ENCODE measurements around the gene SLC2A14. TPM values are rescaled to one million over a fixed set of nuclear protein-coding genes. Genes with fewer than 3 reads are reported as not detected.
"Not testable (repeated sequence)": the region's sequence is repeated elsewhere in the genome, so short reads cannot be mapped to it uniquely, and the experiment has no call there.

Gene SLC2A14
- total RNA-seq, 4 donors from 2014 or later: 0.13 to 1.4 TPM; not detected in 2

- intact Hi-C loops (cut with DNase I; ENCODE audit: low total_unique reads): no loop called here
- H3K4me3 ChIP-seq (ENCODE audit: low read depth, poor library complexity, severe bottlenecking): no peak overlapping the region
- TF ChIP-seq CTCF (IDR thresholded peaks at IDR 0.05) (no peak), POLR2A (IDR thresholded peaks at IDR 0.05) (no peak)
- no peak for DNase-seq (ENCODE audit: low spot score in 2 of 2)
- 42 to 52% methylated on average over 2 of the region's 2 CpGs for WGBS, 2 donors
Measured at GRCh38 chr12:7784701-7785100, 88.0 kb downstream of the SLC2A14 start.

- DNase-seq (ENCODE audit: low spot score in 2 of 2); intact Hi-C loops (cut with DNase I; ENCODE audit: low total_unique reads); H3K4me3 ChIP-seq (ENCODE audit: low read depth, poor library complexity, severe bottlenecking): not testable (repeated sequence)
- WGBS, 2 donors: 93 to 95% methylated on average over 9 of the region's 9 CpGs
Measured at GRCh38 chr12:7783433-7783832, 89.3 kb downstream of the SLC2A14 start.

DNA sequence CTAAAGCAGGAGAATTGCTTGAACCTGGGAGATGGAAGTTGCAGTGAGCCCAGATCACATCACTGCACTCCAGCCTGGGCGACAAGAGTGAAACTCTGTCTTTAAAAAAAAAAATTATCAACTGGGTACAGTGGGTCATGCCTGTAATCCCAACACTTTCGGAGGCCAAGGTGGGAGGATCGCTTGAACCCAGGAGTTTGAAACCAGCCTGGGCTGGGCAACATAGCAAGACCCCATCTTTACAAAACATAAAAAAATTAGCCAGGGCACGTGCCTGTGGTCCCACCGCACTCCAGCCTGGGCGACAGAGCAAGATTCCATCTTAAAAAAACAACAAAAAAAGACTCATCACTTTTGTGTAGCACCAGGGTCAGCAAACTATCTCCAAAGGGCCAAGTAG lies 90.7 kb downstream of the SLC2A14 start:
- 88 to 90% methylated on average over 6 of the region's 6 CpGs for WGBS, 2 donors
- no peak for DNase-seq (ENCODE audit: low spot score in 2 of 2)
- intact Hi-C loops (cut with DNase I; ENCODE audit: low total_unique reads): no loop called here
- no peak overlapping the region for H3K4me3 ChIP-seq (ENCODE audit: low read depth, poor library complexity, severe bottlenecking)
- no peak for TF ChIP-seq CTCF (IDR thresholded peaks at IDR 0.05)
- no peak for TF ChIP-seq POLR2A (IDR thresholded peaks at IDR 0.05)

DNA sequence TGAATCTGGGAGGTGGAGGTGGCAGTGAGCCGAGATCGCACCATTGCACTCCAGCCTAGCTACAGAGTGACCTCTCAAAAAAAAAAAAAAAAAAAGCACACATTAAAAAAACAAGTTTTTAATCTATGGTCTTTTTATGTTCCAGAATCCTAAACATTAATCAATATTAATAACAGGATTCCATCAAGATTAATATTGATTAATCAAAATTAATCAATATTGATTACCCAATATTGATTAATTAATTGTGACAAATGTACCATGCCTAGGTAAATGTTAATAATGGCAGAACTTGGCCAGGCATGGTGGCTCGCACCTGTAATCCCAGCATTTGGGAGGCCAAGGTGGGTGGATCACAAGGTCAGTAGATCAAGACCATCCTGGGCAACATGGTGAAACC lies 91.4 kb downstream of the SLC2A14 start:
- TF ChIP-seq POLR2A (IDR thresholded peaks at IDR 0.05) (no peak), CTCF (IDR thresholded peaks at IDR 0.05) (no peak)
- no peak overlapping the region for H3K4me3 ChIP-seq (ENCODE audit: low read depth, poor library complexity, severe bottlenecking)
- intact Hi-C loops (cut with DNase I; ENCODE audit: low total_unique reads): no loop called here
- DNase-seq (ENCODE audit: low spot score in 2 of 2): no peak
- 76% methylated on average over 3 of the region's 3 CpGs for WGBS, 2 donors

GRCh38 chr12:7769999-7770398 lies 102.7 kb downstream of the SLC2A14 start:
- TF ChIP-seq CTCF (IDR thresholded peaks at IDR 0.05): no peak
- no peak for TF ChIP-seq POLR2A (IDR thresholded peaks at IDR 0.05)
- intact Hi-C loops (cut with DNase I; ENCODE audit: low total_unique reads): no loop called here
- 48 to 51% methylated on average over 3 of the region's 3 CpGs for WGBS, 2 donors
- H3K4me3 ChIP-seq (ENCODE audit: low read depth, poor library complexity, severe bottlenecking): no peak overlapping the region
- no peak for DNase-seq (ENCODE audit: low spot score in 2 of 2)

Other genes starting within 250 kb of the SLC2A14 start
- not detected for gene APOBEC1, start 207.0 kb downstream of the SLC2A14 start, total RNA-seq
- not detected for gene GDF3, start 177.1 kb downstream of the SLC2A14 start, total RNA-seq
- gene DPPA3, start 161.5 kb downstream of the SLC2A14 start, total RNA-seq: not detected
- not detected for gene CLEC4C, start 125.5 kb downstream of the SLC2A14 start, total RNA-seq
- gene NANOGNB, start 107.7 kb downstream of the SLC2A14 start, total RNA-seq: not detected
- gene NANOG, start 83.5 kb downstream of the SLC2A14 start, total RNA-seq: under 1 TPM in 3 of 4 donors, not detected in 1; 0.06 to 0.15 (median 0.12) TPM
- 10 to 100 TPM in 2 of 4 donors, 1 to 10 TPM in 2; 6.8 to 38.7 (median 11.3) TPM for gene SLC2A3, start 63.3 kb upstream of the SLC2A14 start, total RNA-seq
- gene FOXJ2, start 159.8 kb upstream of the SLC2A14 start, total RNA-seq: 10 to 100 TPM; 19.4 to 27.2 (median 23.5) TPM
- 1 to 10 TPM; 1.4 to 5.5 (median 3.4) TPM for gene C3AR1, start 193.4 kb upstream of the SLC2A14 start, total RNA-seq
- 10 to 100 TPM; 30.8 to 41.2 (median 37.2) TPM for gene NECAP1, start 209.4 kb upstream of the SLC2A14 start, total RNA-seq